Heart left ventricle (tissue), 16 donors: ENCODE data around the gene S100PBP. TPM values are rescaled to one million over a fixed set of nuclear protein-coding genes. Genes with fewer than 3 reads are reported as not detected.

Experiments used
- ATAC-seq, 4 donors: fragments of 200-7000 bp; cut with Tn5 transposase; one replicate each; pipeline ENCODE4 v1.9.1; 2020 to 2022; ENCODE audit warnings: moderate library complexity in 4 of 4, mild to moderate bottlenecking in 3 of 4, moderate number of reproducible peaks in 1 of 4
- DNase-seq, 5 donors: peaks; one replicate each; pipeline ENCODE4 v3.0.0-alpha.2; 2020
- H3K27ac ChIP-seq, 12 donors: fragments of 200-600 bp; sonication (generic) in 4 of 12; one replicate each; pipeline versions ENCODE4 v1.5.0 to v1.8.0; 2016 to 2022; ENCODE audit warnings: mild to moderate bottlenecking in 2 of 12
- H3K27me3 ChIP-seq, 9 donors: fragments of 200-600 bp; sonication (generic) in 2 of 9; one replicate each; pipeline versions ENCODE4 v1.5.1 to v1.8.0; 2016 to 2022; ENCODE audit warnings: mild to moderate bottlenecking in 3 of 9
- H3K36me3 ChIP-seq, 9 donors: fragments of 200-600 bp; sonication (generic) in 2 of 9; one replicate each; pipeline versions ENCODE4 v1.5.0 to v1.8.0; 2018 to 2022; ENCODE audit warnings: mild to moderate bottlenecking in 2 of 9
- H3K4me1 ChIP-seq, 12 donors: fragments of 200-600 bp; sonication (generic) in 4 of 12; one replicate each; pipeline versions ENCODE4 v1.5.0 to v1.8.0; 2016 to 2022; ENCODE audit warnings: mild to moderate bottlenecking in 3 of 12
- H3K4me3 ChIP-seq, 12 donors: fragments of 200-600 bp; sonication (generic) in 4 of 12; one replicate each; pipeline versions ENCODE4 v1.5.0 to v1.8.0; 2017 to 2022; ENCODE audit warnings: mild to moderate bottlenecking in 9 of 12, moderate library complexity in 4 of 12
- H3K9me3 ChIP-seq, 12 donors: fragments of 200-600 bp; sonication (generic) in 4 of 12; one replicate each; pipeline versions ENCODE4 v1.5.0 to v1.8.0; 2016 to 2022; ENCODE audit warnings: mild to moderate bottlenecking in 1 of 12
- CTCF ChIP-seq, 12 donors: fragments of 200-600 bp; sonication (generic) in 4 of 12; IDR thresholded peaks; one replicate each; pipeline versions ENCODE4 v1.5.0 to v1.8.0; 2018 to 2022; ENCODE audit warnings: antibody characterized with exemption in 12 of 12, mild to moderate bottlenecking in 5 of 12
- POLR2A ChIP-seq, 2 donors: fragments of 450-650 bp; IDR thresholded peaks; one replicate each; pipeline ENCODE4 v1.6.1; 2017; ENCODE audit warnings: antibody characterized with exemption in 2 of 2, mild to moderate bottlenecking in 2 of 2, moderate library complexity in 2 of 2
- WGBS, 4 donors: extraction: QIAGEN DNeasy Blood & Tissue Kit in 2 of 4; methylation state at CpG; one replicate each; pipeline versions ENCODE4 v1.1.5 to v1.1.7; 2013 to 2018; 5-methylcytosine and 5-hydroxymethylcytosine counted together
- intact Hi-C, 10 donors: fragments of 100-400 bp; cut with DNase I; formaldehyde crosslinking; loops; one replicate each; pipeline versions ENCODE4 v1.11.1 to v1.14.2; 2022
- polyA plus RNA-seq, 2 donors: library from polyadenylated mRNA; stranded (reverse); fragments of 200-250 nt; gene quantifications; one replicate each; pipeline ENCODE4 v1.2.3, GENCODE V29; 2013
- total RNA-seq, 9 donors: library from RNA; depleted of rRNA in 2 of 9; stranded (reverse); fragments of >200 nt in 2 of 9; fragmentation: NEBNext Ultra II Directional in 3 of 9; extraction: Animal tissue kit (Norgen Biotek cat#: 25700) in 3 of 9; gene quantifications; one replicate each; pipeline versions ENCODE4 v1.1.0 to v1.2.4, GENCODE V29; 2016 to 2023
- donor health status: ischemic (EF 13 %, LVEDD 7.1; RV severe dilation, severe dysfunction).
- donor health status: healthy with polysubstance abuse.
- donor health status: DM: no; HTN: yes; CAD: no.
- donor health status: DM: no; HTN: no; CAD: no.
- donor health status: ischemic (EF 25% LVEDD 6.9; RV normal size, moderate dysfunction).
- donor health status: ischemic (EF 25% LVEDD 5.7; RV mildly dilated, moderate dysfunction).
- donor health status: healthy.
- donor health status: DM: yes; HTN: yes; CAD: no.
- donor health status: ischemic (EF 35%, LVEDD 5.7; RV mildly dilated, moderate dysfunction).
- donor health status: nonischemic (EF 11% LVEDD 7.7; RV severe dilation, severe dysfunction).
- donor health status: DM: yes; HTN: yes; CAD: no.
- donor health status: PGD.
- donor health status: ischemic (EF 29% LVEDD 5.4; RV normal size, mild dysfunction).
- donor health status: nonischemic (EF 23%, LVEDD 6.1; RV moderate dilation, normal function).

S100PBP gene
- total and polyA plus RNA-seq, 11 donors = 5.8 to 21.2 (median 10.7) TPM

- ATAC-seq = no peak
- Histone ChIP-seq H3K27me3 (peaks cover 6 to 77% (median 37%) of the 10 kb centered on the region in 9 donors), H3K4me3 (no peak overlapping the region), H3K36me3 (no peaks in the 10 kb centered on the region), H3K9me3 (no peaks in the 10 kb centered on the region), H3K4me1 (peaks cover 0 to 14% (median 3%) of the 10 kb centered on the region in 12 donors), H3K27ac (no peak overlapping the region)
- intact Hi-C loops = no loop called here
- 71 to 78% (median 75%) methylated on average over 12 of the region's 12 CpGs for WGBS, 4 donors
- TF ChIP-seq POLR2A (IDR thresholded peaks at IDR 0.05) = no peak
- no peak for TF ChIP-seq CTCF (IDR thresholded peaks at IDR 0.05)
- DNase-seq = peak in 1 of 5 donors; percentile 11
Observed at GRCh38 chr1:32887623-32888022, 70.2 kb downstream of the S100PBP start.

- ATAC-seq (no peak), DNase-seq (no peak)
- peaks cover 0 to 18% (median 4%) of the 10 kb centered on the region in 12 donors for H3K4me1 ChIP-seq
- H3K36me3 ChIP-seq = no peaks in the 10 kb centered on the region
- intact Hi-C loops = no loop called here
- no peaks in the 10 kb centered on the region for H3K9me3 ChIP-seq
- no peak overlapping the region for H3K4me3 ChIP-seq
- peaks cover 6 to 83% (median 42%) of the 10 kb centered on the region in 9 donors for H3K27me3 ChIP-seq
- H3K27ac ChIP-seq = no peak overlapping the region
- 72 to 87% (median 79%) methylated on average over 3 of the region's 3 CpGs for WGBS, 4 donors
- TF ChIP-seq CTCF (IDR thresholded peaks at IDR 0.05) (no peak), POLR2A (IDR thresholded peaks at IDR 0.05) (no peak)
Observed at GRCh38 chr1:32888134-32888533, 70.7 kb downstream of the S100PBP start.

GRCh38 chr1:32888677-32889420 lies 71.4 kb downstream of the S100PBP start:
- Histone ChIP-seq H3K36me3 (no peaks in the 10 kb centered on the region), H3K27me3 (peaks cover 6 to 90% (median 49%) of the 10 kb centered on the region in 9 donors), H3K4me3 (no peak overlapping the region), H3K9me3 (no peaks in the 10 kb centered on the region), H3K27ac (no peak overlapping the region), H3K4me1 (peaks cover 0 to 25% (median 8%) of the 10 kb centered on the region in 12 donors)
- 90 to 95% (median 91%) methylated on average over 20 to 24 of the region's 24 CpGs for WGBS, 4 donors
- ATAC-seq (no peak), DNase-seq (peak in 1 of 5 donors; percentile 15)
- TF ChIP-seq CTCF (IDR thresholded peaks at IDR 0.05) = no peak
- no peak for TF ChIP-seq POLR2A (IDR thresholded peaks at IDR 0.05)
- intact Hi-C loops = no loop called here

- Histone ChIP-seq H3K27me3 (peaks cover 6 to 90% (median 51%) of the 10 kb centered on the region in 9 donors), H3K27ac (no peak overlapping the region), H3K4me3 (no peak overlapping the region), H3K9me3 (no peaks in the 10 kb centered on the region), H3K36me3 (no peaks in the 10 kb centered on the region), H3K4me1 (peaks cover 0 to 28% (median 9%) of the 10 kb centered on the region in 12 donors)
- TF ChIP-seq POLR2A (IDR thresholded peaks at IDR 0.05) (no peak), CTCF (IDR thresholded peaks at IDR 0.05) (no peak)
- DNase-seq (no peak), ATAC-seq (no peak)
- WGBS, 4 donors = 81 to 84% (median 82%) methylated on average over 3 of the region's 3 CpGs
- intact Hi-C loops = no loop called here
Observed at GRCh38 chr1:32889731-32890278, 72.4 kb downstream of the S100PBP start.
